ENCODE data around the gene PIN1. TPM values are rescaled to one million over a fixed set of nuclear protein-coding genes. Genes with fewer than 3 reads are reported as not detected.

The PIN1 gene
- total and polyA plus RNA-seq, 2 of the 13 experiments (the other 11 are each of a cell fraction or from before 2014, with no cell fraction given): 31.9 to 72.0 TPM

DNA sequence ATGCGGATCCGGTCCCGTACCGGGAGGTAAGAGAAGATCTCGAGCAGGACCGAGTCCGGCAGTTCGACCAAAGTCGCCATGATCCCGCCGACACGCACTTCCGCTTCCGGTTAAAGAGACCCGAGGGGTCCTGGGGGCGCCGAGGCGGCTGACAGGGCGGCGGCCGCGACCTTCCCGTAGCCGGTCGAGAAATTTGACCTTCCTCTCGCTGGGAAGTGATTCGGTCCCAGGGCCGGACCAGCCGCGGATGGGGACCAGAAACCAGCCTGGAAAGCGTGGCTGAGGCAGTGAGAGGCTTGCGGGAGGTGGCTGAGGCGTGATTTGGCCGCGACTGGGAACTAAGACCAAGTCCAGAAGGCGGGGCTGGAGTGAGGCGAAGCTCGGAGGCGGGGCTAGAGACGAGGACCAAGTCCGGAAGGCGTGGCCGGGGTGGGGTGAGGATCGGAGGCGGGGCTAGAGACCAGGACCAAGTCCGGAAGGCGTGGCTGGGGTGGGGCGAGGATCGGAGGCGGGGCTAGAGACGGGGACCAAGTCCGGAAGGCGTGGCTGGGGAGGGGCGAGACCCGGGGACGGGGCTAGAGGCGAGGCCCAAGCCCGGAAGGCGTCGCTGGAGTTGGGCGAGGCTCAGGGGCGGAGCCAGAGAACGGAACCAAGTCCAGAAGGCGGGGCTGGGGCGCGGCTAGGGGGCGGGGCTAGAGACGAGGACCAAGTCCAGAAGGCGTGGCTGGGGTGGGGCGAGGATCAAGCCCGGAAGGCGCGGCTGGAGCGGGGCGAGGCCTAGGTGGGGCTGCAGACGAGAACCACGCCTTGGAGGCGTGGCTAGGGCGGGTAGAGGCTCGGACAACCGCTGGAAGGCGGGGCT lies 16.2 kb upstream of the PIN1 start, which contains the start of gene FBXL12 (continued):
- TF ChIP-seq, protein P1, sequence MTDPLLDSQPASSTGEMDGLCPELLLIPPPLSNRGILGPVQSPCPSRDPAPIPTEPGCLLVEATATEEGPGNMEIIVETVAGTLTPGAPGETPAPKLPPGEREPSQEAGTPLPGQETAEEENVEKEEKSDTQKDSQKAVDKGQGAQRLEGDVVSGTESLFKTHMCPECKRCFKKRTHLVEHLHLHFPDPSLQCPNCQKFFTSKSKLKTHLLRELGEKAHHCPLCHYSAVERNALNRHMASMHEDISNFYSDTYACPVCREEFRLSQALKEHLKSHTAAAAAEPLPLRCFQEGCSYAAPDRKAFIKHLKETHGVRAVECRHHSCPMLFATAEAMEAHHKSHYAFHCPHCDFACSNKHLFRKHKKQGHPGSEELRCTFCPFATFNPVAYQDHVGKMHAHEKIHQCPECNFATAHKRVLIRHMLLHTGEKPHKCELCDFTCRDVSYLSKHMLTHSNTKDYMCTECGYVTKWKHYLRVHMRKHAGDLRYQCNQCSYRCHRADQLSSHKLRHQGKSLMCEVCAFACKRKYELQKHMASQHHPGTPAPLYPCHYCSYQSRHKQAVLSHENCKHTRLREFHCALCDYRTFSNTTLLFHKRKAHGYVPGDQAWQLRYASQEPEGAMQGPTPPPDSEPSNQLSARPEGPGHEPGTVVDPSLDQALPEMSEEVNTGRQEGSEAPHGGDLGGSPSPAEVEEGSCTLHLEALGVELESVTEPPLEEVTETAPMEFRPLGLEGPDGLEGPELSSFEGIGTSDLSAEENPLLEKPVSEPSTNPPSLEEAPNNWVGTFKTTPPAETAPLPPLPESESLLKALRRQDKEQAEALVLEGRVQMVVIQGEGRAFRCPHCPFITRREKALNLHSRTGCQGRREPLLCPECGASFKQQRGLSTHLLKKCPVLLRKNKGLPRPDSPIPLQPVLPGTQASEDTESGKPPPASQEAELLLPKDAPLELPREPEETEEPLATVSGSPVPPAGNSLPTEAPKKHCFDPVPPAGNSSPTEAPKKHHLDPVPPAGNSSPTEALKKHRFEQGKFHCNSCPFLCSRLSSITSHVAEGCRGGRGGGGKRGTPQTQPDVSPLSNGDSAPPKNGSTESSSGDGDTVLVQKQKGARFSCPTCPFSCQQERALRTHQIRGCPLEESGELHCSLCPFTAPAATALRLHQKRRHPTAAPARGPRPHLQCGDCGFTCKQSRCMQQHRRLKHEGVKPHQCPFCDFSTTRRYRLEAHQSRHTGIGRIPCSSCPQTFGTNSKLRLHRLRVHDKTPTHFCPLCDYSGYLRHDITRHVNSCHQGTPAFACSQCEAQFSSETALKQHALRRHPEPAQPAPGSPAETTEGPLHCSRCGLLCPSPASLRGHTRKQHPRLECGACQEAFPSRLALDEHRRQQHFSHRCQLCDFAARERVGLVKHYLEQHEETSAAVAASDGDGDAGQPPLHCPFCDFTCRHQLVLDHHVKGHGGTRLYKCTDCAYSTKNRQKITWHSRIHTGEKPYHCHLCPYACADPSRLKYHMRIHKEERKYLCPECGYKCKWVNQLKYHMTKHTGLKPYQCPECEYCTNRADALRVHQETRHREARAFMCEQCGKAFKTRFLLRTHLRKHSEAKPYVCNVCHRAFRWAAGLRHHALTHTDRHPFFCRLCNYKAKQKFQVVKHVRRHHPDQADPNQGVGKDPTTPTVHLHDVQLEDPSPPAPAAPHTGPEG (CRISPR knock-in tag; IDR thresholded peaks at IDR 0.05): no peak
- no peak for TF ChIP-seq SNRNP70 (IDR thresholded peaks at IDR 0.05; ENCODE audit: low read depth, low read length)
- TF ChIP-seq, protein P2, sequence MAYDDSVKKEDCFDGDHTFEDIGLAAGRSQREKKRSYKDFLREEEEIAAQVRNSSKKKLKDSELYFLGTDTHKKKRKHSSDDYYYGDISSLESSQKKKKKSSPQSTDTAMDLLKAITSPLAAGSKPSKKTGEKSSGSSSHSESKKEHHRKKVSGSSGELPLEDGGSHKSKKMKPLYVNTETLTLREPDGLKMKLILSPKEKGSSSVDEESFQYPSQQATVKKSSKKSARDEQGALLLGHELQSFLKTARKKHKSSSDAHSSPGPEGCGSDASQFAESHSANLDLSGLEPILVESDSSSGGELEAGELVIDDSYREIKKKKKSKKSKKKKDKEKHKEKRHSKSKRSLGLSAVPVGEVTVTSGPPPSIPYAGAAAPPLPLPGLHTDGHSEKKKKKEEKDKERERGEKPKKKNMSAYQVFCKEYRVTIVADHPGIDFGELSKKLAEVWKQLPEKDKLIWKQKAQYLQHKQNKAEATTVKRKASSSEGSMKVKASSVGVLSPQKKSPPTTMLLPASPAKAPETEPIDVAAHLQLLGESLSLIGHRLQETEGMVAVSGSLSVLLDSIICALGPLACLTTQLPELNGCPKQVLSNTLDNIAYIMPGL (CRISPR knock-in tag; IDR thresholded peaks at IDR 0.05; ENCODE audit: borderline replicate concordance in 1 of 2, low read depth in 1 of 2): peak; percentile 44 to 70; a peak in 1 of 4 replicates
- TF ChIP-seq ZSCAN21 (CRISPR knock-in tag; IDR thresholded peaks at IDR 0.05; ENCODE audit: borderline replicate concordance): no peak; the same call in 1 of the 2 replicates
- TF ChIP-seq SP2 (CRISPR knock-in tag; IDR thresholded peaks at IDR 0.05): no peak
- TF ChIP-seq NRL (CRISPR knock-in tag; IDR thresholded peaks at IDR 0.05; ENCODE audit: borderline replicate concordance): peak; percentile 89; the same call in 1 of the 2 replicates
- peak; percentile 64 for TF ChIP-seq ZNF883 (CRISPR knock-in tag; IDR thresholded peaks at IDR 0.05; ENCODE audit: not compliant biosample characterization)
- TF ChIP-seq GABPA (IDR thresholded peaks at IDR 0.05; ENCODE audit: low read depth, low read length): peak; percentile 89
- TF ChIP-seq GABPA (CRISPR knock-in tag; IDR thresholded peaks at IDR 0.05; ENCODE audit: low read depth): peak; percentile 97
- peak; percentile 73 for TF ChIP-seq ATF1 (CRISPR knock-in tag; IDR thresholded peaks at IDR 0.05)
- TF ChIP-seq ELF1 (CRISPR knock-in tag; IDR thresholded peaks at IDR 0.05): peak; percentile 90
- no peak for TF ChIP-seq CENPT (CRISPR knock-in tag; IDR thresholded peaks at IDR 0.05; ENCODE audit: low read depth)
- no peak for TF ChIP-seq ZNF773 (CRISPR knock-in tag; IDR thresholded peaks at IDR 0.05; ENCODE audit: borderline replicate concordance)
- TF ChIP-seq NBN (conservative IDR thresholded peaks at IDR 0.05): no peak
- TF ChIP-seq, protein P3, sequence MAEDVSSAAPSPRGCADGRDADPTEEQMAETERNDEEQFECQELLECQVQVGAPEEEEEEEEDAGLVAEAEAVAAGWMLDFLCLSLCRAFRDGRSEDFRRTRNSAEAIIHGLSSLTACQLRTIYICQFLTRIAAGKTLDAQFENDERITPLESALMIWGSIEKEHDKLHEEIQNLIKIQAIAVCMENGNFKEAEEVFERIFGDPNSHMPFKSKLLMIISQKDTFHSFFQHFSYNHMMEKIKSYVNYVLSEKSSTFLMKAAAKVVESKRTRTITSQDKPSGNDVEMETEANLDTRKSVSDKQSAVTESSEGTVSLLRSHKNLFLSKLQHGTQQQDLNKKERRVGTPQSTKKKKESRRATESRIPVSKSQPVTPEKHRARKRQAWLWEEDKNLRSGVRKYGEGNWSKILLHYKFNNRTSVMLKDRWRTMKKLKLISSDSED (CRISPR knock-in tag; IDR thresholded peaks at IDR 0.05): no peak
- TF ChIP-seq ZNF564 (CRISPR knock-in tag; IDR thresholded peaks at IDR 0.05): no peak
- peak; percentile 10; the same call in 1 of the 2 replicates for TF ChIP-seq MED1 (CRISPR knock-in tag; IDR thresholded peaks at IDR 0.05)
